SK-N-SH (cell line): Measurements from ENCODE around the gene CNGA1.

Experiments used
- CTCF ChIP-seq: fragments of 200-600 bp; sonication (generic); IDR thresholded peaks from 2 replicates; pipeline ENCODE4 v1.6.1; 2017; ENCODE audit warnings: antibody characterized with exemption, mild to moderate bottlenecking, moderate library complexity
- EP300 ChIP-seq, 2 experiments: IDR thresholded peaks; 2 replicates each; pipeline versions ENCODE4 v1.4.0 to v1.6.1; 2012; ENCODE audit warnings: borderline replicate concordance in 1 of 2, low read depth in 1 of 2, low read length in 1 of 2
- EZH2phosphoT487 ChIP-seq: fragments of 200-600 bp; sonication (generic); IDR thresholded peaks from 2 replicates; pipeline ENCODE4 v1.6.1; 2017; ENCODE audit warnings: low read depth, mixed run types, mild to moderate bottlenecking, antibody characterized with exemption, moderate library complexity, borderline replicate concordance
- FOXM1 ChIP-seq: IDR thresholded peaks from 2 replicates; pipeline ENCODE4 v1.4.0; 2012; ENCODE audit warnings: low read depth, mild to moderate bottlenecking
- NFIC ChIP-seq: IDR thresholded peaks from 2 replicates; pipeline ENCODE4 v1.4.0; 2012; ENCODE audit warnings: borderline replicate concordance
- POLR2AphosphoS5 ChIP-seq: IDR thresholded peaks from 2 replicates; pipeline ENCODE4 v1.6.1; 2012; ENCODE audit warnings: low read depth, low read length
- RAD21 ChIP-seq: IDR thresholded peaks from 2 replicates; pipeline ENCODE4 v1.6.1; 2012; ENCODE audit warnings: mild to moderate bottlenecking, low read length
- RCOR1 ChIP-seq: fragments of 150-350 bp; IDR thresholded peaks from 2 replicates; pipeline ENCODE4 v1.6.1; 2017; ENCODE audit warnings: antibody characterized with exemption, low read length
- RFX5 ChIP-seq: IDR thresholded peaks from 2 replicates; pipeline ENCODE4 v1.6.1; 2012; ENCODE audit warnings: mild to moderate bottlenecking, improper control_type of control experiment, low read length
- RXRA ChIP-seq: IDR thresholded peaks from 2 replicates; pipeline ENCODE4 v1.4.0; 2012; ENCODE audit warnings: low read depth, mild to moderate bottlenecking, borderline replicate concordance
- YY1 ChIP-seq: IDR thresholded peaks from 2 replicates; pipeline ENCODE4 v1.4.0; 2012; ENCODE audit warnings: low read depth, mild to moderate bottlenecking
- TF ChIP-seq, protein P1 (sequence below): IDR thresholded peaks from 2 replicates; pipeline ENCODE4 v1.4.0; 2012; ENCODE audit warnings: low read depth
- TF ChIP-seq, protein P2 (sequence below): IDR thresholded peaks from 2 replicates; pipeline ENCODE4; 2012
- TF ChIP-seq, protein P3 (sequence below): IDR thresholded peaks from 2 replicates; pipeline ENCODE4 v1.6.1; 2012; ENCODE audit warnings: mild to moderate bottlenecking, low read depth, low read length, moderate library complexity

GRCh38 chr4:47899639-47900038 is 116.8 kb downstream of the CNGA1 start:
- TF ChIP-seq EP300 (IDR thresholded peaks at IDR 0.05; ENCODE audit: borderline replicate concordance in 1 of 2, low read depth in 1 of 2, low read length in 1 of 2) (no peak), EZH2phosphoT487 (no peak), RAD21 (no peak), POLR2AphosphoS5 (no peak), CTCF (no peak), NFIC (no peak), YY1 (no peak), RCOR1 (no peak), RFX5 (no peak), RXRA (no peak), FOXM1 (no peak)
- TF ChIP-seq, protein P1, sequence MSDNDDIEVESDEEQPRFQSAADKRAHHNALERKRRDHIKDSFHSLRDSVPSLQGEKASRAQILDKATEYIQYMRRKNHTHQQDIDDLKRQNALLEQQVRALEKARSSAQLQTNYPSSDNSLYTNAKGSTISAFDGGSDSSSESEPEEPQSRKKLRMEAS = no peak
- TF ChIP-seq, protein P2, sequence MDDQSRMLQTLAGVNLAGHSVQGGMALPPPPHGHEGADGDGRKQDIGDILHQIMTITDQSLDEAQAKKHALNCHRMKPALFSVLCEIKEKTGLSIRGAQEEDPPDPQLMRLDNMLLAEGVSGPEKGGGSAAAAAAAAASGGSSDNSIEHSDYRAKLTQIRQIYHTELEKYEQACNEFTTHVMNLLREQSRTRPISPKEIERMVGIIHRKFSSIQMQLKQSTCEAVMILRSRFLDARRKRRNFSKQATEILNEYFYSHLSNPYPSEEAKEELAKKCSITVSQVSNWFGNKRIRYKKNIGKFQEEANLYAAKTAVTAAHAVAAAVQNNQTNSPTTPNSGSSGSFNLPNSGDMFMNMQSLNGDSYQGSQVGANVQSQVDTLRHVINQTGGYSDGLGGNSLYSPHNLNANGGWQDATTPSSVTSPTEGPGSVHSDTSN = no peak
- TF ChIP-seq, protein P3, sequence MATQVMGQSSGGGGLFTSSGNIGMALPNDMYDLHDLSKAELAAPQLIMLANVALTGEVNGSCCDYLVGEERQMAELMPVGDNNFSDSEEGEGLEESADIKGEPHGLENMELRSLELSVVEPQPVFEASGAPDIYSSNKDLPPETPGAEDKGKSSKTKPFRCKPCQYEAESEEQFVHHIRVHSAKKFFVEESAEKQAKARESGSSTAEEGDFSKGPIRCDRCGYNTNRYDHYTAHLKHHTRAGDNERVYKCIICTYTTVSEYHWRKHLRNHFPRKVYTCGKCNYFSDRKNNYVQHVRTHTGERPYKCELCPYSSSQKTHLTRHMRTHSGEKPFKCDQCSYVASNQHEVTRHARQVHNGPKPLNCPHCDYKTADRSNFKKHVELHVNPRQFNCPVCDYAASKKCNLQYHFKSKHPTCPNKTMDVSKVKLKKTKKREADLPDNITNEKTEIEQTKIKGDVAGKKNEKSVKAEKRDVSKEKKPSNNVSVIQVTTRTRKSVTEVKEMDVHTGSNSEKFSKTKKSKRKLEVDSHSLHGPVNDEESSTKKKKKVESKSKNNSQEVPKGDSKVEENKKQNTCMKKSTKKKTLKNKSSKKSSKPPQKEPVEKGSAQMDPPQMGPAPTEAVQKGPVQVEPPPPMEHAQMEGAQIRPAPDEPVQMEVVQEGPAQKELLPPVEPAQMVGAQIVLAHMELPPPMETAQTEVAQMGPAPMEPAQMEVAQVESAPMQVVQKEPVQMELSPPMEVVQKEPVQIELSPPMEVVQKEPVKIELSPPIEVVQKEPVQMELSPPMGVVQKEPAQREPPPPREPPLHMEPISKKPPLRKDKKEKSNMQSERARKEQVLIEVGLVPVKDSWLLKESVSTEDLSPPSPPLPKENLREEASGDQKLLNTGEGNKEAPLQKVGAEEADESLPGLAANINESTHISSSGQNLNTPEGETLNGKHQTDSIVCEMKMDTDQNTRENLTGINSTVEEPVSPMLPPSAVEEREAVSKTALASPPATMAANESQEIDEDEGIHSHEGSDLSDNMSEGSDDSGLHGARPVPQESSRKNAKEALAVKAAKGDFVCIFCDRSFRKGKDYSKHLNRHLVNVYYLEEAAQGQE = no peak
